K562 (cell line): ENCODE results near the gene MRPL54. TPM values are rescaled to one million over a fixed set of nuclear protein-coding genes. Genes with fewer than 3 reads are reported as not detected.
A peak's percentile ranks its signal among the peaks of the same experiment; 100 is the strongest.

ENCODE experiments used
- ATF6 ChIP-seq: sonication (generic); formaldehyde crosslinking; IDR thresholded peaks from 2 replicates; pipeline ENCODE4 v1.4.0; 2020; ENCODE audit warnings: mild to moderate bottlenecking, missing genetic modification reagents
- CBFB ChIP-seq: sonication (generic); formaldehyde crosslinking; IDR thresholded peaks from 2 replicates; pipeline ENCODE4 v1.4.0; 2020; ENCODE audit warnings: mild to moderate bottlenecking, missing genetic modification reagents
- CHD1 ChIP-seq: fragments of 200-600 bp; sonication (generic); IDR thresholded peaks from one replicate; pipeline ENCODE4 v1.6.1; 2012; ENCODE audit warnings: mild to moderate bottlenecking, moderate library complexity, low read length, inconsistent platforms
- CREM ChIP-seq: IDR thresholded peaks from 2 replicates; pipeline ENCODE4 v1.6.1; 2014; ENCODE audit warnings: antibody characterized with exemption, low read depth
- FOXP1 ChIP-seq: sonication (generic); formaldehyde crosslinking; IDR thresholded peaks from 2 replicates; pipeline ENCODE4 v1.8.0; 2022; ENCODE audit warnings: mild to moderate bottlenecking, missing genetic modification reagents
- PKNOX1 ChIP-seq: fragments of 450-650 bp; IDR thresholded peaks from 2 replicates; pipeline ENCODE4 v1.6.1; 2016
- POLR3G ChIP-seq: IDR thresholded peaks from 2 replicates; pipeline ENCODE4 v1.6.1; 2011; ENCODE audit not compliant: insufficient read length, insufficient replicate concordance; ENCODE audit errors: extremely low read depth
- PTTG1 ChIP-seq: fragments of 450-650 bp; IDR thresholded peaks from 2 replicates; pipeline ENCODE4 v1.6.1; 2016; ENCODE audit warnings: low read depth, mild to moderate bottlenecking, missing genetic modification characterization, missing compliant biosample characterization
- SIRT6 ChIP-seq: IDR thresholded peaks from one replicate; pipeline ENCODE4 v1.6.1; 2012; ENCODE audit warnings: low read depth, mild to moderate bottlenecking, control low read depth, inconsistent platforms, low read length, moderate library complexity
- SNRNP70 ChIP-seq: fragments of 200-400 bp; formaldehyde crosslinking; optimal IDR thresholded peaks from 2 replicates; pipeline ENCODE3; 2017; ENCODE audit warnings: low read depth, low read length
- TCF7 ChIP-seq: sonication (generic); IDR thresholded peaks from 2 replicates; pipeline ENCODE4 v1.6.1; 2016; ENCODE audit warnings: antibody characterized with exemption, borderline replicate concordance
- TEAD2 ChIP-seq: fragments of 450-650 bp; IDR thresholded peaks from 2 replicates; pipeline ENCODE4 v1.6.1; 2016; ENCODE audit warnings: missing genetic modification characterization, control low read depth, missing compliant biosample characterization
- ZBTB33 ChIP-seq: sonication (generic); formaldehyde crosslinking; IDR thresholded peaks from 2 replicates; pipeline ENCODE4 v1.8.1; 2023; ENCODE audit warnings: mild to moderate bottlenecking, missing genetic modification reagents
- polyA plus RNA-seq, 8 experiments: library from polyadenylated mRNA; depleted of rRNA in 4 of 8; stranded (reverse) in 5 of 8; unstranded in 3 of 8; fragments of >200 nt; fragmentation: Nextera tagmentation in 2 of 8; fragmentation: Illumina TruSeq in 1 of 8; extraction: Ambion mirVana in 2 of 8; extraction: Trizol in 1 of 8; gene quantifications; 2 replicates each; pipeline versions ENCODE4 v1.2.1 to v1.2.3, GENCODE V29; 2011 to 2014; ENCODE audit warnings: inconsistent platforms in 1 of 8, missing spikeins in 1 of 8
- total RNA-seq, 7 experiments: library from RNA; depleted of rRNA in 6 of 7; stranded (reverse); fragments of >200 nt in 6 of 7; fragmentation: Illumina TruSeq in 2 of 7; extraction: Trizol in 2 of 7; gene quantifications; 2 replicates each; pipeline versions ENCODE4 v1.2.1 to v1.2.3, GENCODE V29; 2011 to 2021; ENCODE audit warnings: low replicate concordance in 1 of 7
- TF ChIP-seq, protein P1 (sequence below), 2 experiments: fragments of 450-650 bp; IDR thresholded peaks; 2 replicates each; pipeline ENCODE4 v1.6.1; 2018; ENCODE audit warnings: mild to moderate bottlenecking in 2 of 2, low read depth in 1 of 2; ENCODE audit not compliant: partially characterized antibody in 2 of 2
- TF ChIP-seq, protein P2 (sequence below): fragments of 250-450 bp; sonication (Bioruptor Pico); IDR thresholded peaks from 2 replicates; pipeline ENCODE4 v1.8.0; 2021; ENCODE audit warnings: mild to moderate bottlenecking, moderate library complexity
- TF ChIP-seq, protein P3 (sequence below): sonication (generic); formaldehyde crosslinking; IDR thresholded peaks from 2 replicates; pipeline ENCODE4 v1.9.0; 2022; ENCODE audit warnings: mild to moderate bottlenecking, missing genetic modification reagents

The MRPL54 gene
- total and polyA plus RNA-seq, 9 of the 15 experiments (the other 6 are each of a cell fraction or from before 2014, with no cell fraction given) = 3.5 to 120 (median 56.9) TPM

GRCh38 chr19:3738477-3739220, 23.8 kb upstream of the MRPL54 start (continued):
- TF ChIP-seq, protein P1, sequence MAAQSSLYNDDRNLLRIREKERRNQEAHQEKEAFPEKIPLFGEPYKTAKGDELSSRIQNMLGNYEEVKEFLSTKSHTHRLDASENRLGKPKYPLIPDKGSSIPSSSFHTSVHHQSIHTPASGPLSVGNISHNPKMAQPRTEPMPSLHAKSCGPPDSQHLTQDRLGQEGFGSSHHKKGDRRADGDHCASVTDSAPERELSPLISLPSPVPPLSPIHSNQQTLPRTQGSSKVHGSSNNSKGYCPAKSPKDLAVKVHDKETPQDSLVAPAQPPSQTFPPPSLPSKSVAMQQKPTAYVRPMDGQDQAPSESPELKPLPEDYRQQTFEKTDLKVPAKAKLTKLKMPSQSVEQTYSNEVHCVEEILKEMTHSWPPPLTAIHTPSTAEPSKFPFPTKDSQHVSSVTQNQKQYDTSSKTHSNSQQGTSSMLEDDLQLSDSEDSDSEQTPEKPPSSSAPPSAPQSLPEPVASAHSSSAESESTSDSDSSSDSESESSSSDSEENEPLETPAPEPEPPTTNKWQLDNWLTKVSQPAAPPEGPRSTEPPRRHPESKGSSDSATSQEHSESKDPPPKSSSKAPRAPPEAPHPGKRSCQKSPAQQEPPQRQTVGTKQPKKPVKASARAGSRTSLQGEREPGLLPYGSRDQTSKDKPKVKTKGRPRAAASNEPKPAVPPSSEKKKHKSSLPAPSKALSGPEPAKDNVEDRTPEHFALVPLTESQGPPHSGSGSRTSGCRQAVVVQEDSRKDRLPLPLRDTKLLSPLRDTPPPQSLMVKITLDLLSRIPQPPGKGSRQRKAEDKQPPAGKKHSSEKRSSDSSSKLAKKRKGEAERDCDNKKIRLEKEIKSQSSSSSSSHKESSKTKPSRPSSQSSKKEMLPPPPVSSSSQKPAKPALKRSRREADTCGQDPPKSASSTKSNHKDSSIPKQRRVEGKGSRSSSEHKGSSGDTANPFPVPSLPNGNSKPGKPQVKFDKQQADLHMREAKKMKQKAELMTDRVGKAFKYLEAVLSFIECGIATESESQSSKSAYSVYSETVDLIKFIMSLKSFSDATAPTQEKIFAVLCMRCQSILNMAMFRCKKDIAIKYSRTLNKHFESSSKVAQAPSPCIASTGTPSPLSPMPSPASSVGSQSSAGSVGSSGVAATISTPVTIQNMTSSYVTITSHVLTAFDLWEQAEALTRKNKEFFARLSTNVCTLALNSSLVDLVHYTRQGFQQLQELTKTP (IDR thresholded peaks at IDR 0.05; ENCODE audit: low read depth in 1 of 2, partially characterized antibody in 2 of 2) = no peak
- TF ChIP-seq ZBTB33 (CRISPR knock-in tag) (peak; percentile 45; the same call in 1 of the 2 replicates), PKNOX1 (0 out of 2 replicates have a peak, but pooled peaks have one; percentile 15), FOXP1 (no peak), SIRT6 (no peak), TEAD2 (tag) (no peak), SNRNP70 (no peak), PTTG1 (tag) (no peak), CREM (0 out of 2 replicates have a peak, but pooled peaks have one; percentile 45), CBFB (CRISPR knock-in tag) (no peak), ATF6 (no peak), POLR3G (no peak), TCF7 (no peak), CHD1 (no peak)
- TF ChIP-seq, protein P2, sequence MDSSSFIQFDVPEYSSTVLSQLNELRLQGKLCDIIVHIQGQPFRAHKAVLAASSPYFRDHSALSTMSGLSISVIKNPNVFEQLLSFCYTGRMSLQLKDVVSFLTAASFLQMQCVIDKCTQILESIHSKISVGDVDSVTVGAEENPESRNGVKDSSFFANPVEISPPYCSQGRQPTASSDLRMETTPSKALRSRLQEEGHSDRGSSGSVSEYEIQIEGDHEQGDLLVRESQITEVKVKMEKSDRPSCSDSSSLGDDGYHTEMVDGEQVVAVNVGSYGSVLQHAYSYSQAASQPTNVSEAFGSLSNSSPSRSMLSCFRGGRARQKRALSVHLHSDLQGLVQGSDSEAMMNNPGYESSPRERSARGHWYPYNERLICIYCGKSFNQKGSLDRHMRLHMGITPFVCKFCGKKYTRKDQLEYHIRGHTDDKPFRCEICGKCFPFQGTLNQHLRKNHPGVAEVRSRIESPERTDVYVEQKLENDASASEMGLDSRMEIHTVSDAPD (CRISPR knock-in tag) = no peak
- TF ChIP-seq, protein P3, sequence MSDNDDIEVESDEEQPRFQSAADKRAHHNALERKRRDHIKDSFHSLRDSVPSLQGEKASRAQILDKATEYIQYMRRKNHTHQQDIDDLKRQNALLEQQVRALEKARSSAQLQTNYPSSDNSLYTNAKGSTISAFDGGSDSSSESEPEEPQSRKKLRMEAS (CRISPR knock-in tag) = no peak
